Stimulated activated CD4-positive, alpha-beta T cell treated with anti-CD3 and anti-CD28 coated beads, Interleukin-2, amount 100 ng/mL, for 4 hours (primary cell): ENCODE results near the gene UCN.
"Not testable (repeated sequence)": the region's sequence is repeated elsewhere in the genome, so short reads cannot be mapped to it uniquely, and the experiment has no call there.

ENCODE experiments used
- DNase-seq: peaks from one replicate; pipeline ENCODE4 v3.0.0-alpha.2; 2020; ENCODE audit warnings: low read depth

The UCN gene, protein sequence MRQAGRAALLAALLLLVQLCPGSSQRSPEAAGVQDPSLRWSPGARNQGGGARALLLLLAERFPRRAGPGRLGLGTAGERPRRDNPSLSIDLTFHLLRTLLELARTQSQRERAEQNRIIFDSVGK

DNA sequence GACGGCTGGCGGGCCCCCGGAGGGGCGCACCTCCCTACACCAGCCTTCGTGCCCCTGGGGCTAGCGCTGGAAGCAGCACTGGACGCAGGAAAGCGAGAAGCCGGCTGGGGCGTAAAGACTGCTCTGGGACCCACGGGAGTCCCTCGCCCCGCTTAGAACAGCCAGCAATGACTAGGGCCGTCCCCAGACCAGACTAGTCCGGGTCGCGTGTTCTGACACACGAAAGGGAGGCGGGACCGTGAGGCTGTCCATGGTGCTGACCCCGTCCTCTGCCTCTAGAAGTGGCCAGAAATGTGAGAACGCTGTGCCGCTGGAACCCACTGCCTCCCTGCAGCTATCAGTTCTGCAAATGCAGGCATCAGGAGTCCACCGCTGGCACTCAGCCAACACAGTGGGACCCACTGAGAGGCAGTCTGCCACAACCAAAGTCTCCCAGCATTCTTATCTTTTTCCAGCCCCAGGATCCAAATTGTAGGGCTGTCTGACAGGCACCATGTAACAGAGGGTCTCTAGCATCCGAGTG is at the start of gene UCN:
TSS of gene UCN (minus strand) at position 87 of the 523 bp plus-strand sequence. CDS start 550 bp downstream, outside the sequence.
- no peak for DNase-seq

GRCh38 chr2:27356382-27357181 is 48.3 kb upstream of the UCN start, which contains the start of gene GTF3C2:
Gene GTF3C2, minus strand, starts transcription at chr2:27356764. Its CDS starts 13,210 bp downstream, at chr2:27343554.
- DNase-seq, result peak; percentile 89

DNA sequence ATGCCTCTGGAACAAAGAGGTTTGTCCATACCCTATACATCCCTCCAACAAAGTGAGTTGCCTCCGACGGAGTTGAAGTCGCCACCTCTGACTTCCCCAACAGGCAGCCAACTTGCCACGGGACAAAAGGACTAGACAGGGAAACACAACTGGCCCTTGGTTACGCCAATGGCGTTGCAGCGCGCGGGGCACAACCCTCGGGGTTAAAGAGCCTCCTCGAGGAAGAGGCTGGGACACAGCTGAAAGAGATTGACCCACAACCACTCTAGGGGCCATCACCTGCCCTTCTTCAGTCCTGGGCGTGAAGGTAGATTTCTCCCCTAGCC is 47.8 kb upstream of the UCN start:
- DNase-seq, result no peak

- no peak for DNase-seq
Observed at GRCh38 chr2:27354597-27354927, 46.3 kb upstream of the UCN start.

- no peak for DNase-seq
Observed at GRCh38 chr2:27353762-27354596, 45.7 kb upstream of the UCN start.

DNA sequence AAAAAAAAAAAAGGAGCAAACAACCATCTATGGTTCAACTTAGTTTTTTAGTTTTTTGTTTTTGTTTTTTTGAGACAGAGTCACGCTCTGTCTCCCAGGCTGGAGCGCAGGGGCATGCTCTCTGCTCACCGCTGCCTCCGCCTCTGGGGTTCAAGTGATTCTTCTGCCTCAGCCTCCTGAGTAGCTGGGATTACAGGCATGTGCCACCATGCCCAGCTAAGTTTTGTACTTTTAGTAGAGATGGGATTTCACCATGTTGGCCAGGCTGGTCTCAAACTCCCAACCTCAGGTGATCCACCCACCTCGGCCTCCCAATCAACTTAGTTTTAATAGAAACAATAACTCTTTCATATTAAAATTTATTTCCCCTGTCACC is 45.1 kb upstream of the UCN start:
- DNase-seq, result not testable (repeated sequence)

DNA sequence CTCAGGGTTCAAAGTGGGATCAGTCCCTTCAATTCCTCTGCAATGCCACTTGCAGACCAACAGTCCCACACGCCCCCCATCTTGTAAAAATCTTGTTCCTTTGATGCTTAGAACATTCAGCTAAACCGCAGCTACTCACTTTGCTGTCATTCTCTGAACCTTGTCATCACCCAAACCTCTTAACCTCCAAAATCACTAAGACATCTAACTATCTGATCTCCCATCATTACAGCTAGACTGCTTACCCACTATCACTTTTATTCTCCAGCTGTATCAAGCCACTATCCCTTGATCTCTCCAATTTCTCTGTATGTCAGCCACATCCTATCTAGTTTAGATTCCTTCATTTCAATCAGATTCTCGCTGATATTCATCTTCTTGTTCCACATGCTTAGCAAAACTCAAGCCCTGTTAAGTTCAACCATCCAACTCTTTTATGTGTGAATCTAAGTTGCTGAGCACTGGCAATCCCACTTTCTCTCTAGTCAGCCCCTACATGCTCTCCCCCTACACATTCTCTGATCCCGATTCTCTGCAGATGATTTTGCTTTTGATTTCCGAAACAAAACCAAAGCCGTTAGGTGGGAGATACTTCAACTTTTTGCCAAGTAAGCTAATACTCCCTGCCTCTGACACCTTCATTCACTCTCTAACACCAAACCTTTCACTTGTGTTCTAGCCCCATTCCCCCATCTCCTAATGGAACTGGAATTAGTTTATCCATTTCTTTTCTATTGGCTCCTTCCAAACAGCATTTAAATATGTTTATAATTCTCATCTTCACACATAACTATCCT is 43.8 kb upstream of the UCN start:
- no peak for DNase-seq

DNA sequence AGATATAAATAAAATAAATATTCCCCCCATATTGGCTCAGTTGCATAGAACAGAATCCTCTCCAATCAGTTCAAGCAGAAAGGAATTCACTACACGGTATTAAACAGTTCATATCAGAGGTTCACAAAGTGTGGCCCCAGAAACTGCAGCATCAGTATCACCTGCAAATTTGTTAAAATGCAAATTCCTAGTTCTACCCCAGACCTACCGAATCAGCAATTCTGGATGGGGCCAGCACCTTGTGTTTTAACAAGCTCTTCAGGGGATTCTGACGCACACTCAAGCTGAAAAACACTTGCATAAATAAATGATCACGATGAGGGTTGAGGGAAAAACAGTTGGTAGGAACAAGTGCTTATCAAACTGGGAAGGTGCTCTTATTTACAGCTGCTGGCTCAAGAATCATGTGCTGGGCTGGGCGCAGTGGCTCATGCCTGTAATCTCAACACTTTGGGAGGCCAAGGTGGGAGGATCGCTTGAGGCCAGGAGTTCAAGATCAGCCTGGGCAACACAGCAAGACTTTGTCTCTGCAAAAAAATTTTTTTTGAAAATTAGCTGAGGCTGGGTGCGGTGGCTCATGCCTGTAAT is 42.0 kb upstream of the UCN start:
- DNase-seq, result no peak

- DNase-seq, result no peak
Observed at GRCh38 chr2:27347641-27348040, 39.4 kb upstream of the UCN start.

DNA sequence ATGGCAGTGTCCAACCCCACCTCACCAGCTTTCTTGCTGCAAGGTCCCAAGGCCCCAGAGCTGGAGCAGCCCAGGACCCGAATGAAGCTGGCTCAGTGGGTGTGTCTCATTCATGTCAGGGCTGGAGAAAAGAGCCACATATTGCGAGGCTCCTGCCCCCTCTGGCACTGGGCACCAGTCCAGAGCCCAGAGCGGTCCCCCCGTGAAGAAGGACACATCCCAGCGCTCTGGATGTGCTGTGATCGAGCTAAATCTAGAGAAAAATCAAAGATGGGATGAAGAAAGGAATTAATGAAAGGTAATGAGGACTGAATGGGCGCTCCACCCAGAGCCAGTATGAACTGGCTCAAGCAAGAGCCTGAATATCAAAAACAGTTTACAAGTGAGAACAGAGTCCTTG is 27.9 kb upstream of the UCN start:
- DNase-seq, result no peak

DNA sequence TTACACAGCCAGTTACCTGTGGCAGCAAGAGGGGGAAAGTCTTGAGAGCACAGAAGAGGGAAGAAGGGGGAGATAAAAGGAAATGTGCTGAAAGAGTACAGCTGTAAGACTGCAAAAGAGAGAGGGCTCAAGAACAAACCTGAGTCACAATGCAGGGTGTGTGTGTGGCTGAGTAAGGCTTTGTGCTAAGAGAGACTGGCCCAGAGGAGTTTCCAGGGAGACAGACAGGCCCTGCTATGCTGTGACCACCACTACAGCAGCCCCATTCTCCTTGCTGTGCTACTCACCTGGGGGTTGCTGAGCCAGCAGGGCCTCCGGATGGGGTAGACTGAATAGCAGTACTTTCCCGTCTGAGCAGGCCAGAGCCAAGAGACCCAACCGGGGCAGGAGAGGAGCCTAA is 27.1 kb upstream of the UCN start:
- DNase-seq, result no peak

DNA sequence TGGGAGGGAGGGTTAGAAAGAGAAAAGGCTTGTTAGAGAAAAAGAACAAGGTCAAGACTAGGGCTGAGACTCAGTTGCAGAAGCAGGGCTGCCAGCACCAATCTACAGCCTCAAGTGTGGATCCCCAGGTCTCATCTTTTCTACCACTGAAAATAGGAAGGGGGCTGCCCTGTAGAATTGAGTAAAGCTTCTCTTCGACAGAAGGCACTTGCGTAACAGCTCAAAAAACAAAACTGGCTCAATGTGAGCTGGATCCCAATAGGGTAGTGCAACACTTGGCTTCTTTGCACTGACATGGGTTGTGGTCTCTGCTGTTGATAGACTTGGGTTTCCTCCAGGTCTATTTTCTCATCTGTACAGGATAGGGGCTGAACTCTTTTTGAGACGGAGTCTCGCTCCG is 16.5 kb upstream of the UCN start:
- DNase-seq, result no peak

DNA sequence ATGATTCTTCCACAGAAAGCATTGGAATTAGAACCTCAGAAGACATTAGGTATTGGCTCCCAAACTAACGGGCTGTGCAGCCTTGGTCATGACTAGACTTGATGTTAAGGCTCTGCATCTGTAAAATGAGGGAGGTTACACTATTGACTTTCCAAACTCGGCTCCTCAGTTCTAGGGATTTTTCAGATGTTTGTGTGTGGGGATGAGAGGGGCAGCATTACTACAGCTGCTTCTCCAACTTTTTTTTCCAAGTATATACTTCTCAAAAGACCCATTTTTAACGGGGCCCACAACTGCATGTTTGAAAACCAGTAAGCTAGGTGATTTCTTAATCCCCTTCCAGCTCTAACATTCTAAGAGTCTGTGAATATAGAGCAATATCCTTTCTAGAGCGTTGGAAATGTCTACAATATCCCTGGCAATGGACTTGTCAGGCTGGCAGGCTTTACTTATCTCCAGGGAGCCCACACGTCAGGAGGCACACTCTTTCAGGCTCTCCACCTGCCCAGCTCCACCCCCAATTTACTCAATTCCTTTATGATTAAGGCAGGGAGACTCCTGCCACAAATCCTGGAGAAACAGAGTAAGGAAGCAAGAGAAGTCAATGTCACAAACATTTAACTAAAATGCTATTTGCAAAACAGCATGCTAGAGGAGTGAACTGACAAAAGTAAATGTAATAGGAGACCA is 15.5 kb upstream of the UCN start:
- no peak for DNase-seq

- DNase-seq, result peak; percentile 81
Observed at GRCh38 chr2:27322766-27323595, 14.7 kb upstream of the UCN start, which contains the start of gene MPV17. Gene MPV17, minus strand, starts transcription at chr2:27323097. Its CDS starts 580 bp downstream, at chr2:27322517.

- no peak for DNase-seq
Observed at GRCh38 chr2:27322301-27322765, 14.1 kb upstream of the UCN start.

DNA sequence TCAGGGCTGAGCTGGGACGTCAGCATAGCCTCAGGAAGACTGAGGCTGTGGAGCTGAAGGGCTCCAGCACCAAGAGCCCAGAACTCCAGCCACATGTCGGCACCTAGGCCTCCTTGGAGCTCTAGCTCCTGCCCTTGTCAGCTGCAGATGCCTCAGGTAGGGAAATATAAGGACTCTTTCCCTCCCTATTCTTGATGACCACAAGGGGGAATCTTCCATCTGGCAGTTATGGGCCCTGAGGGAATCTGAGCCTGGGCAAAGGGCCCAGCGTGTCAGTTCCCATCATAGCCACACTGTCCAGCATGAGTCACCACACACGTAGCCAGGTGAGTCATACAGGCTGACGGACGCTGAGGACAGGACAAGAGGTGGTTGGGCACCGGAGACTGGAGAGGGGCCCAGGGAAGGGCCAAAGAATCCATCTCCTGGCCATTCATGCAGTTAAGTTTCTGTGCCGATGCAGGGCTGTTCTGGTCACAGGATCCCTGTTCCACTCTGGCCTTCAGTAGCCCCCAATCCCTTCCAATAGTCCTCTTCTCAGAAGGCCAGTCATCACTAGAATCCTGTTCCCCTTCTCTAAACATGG is 12.8 kb upstream of the UCN start:
- DNase-seq, result no peak

- not testable (repeated sequence) for DNase-seq
Observed at GRCh38 chr2:27319839-27320238, 11.6 kb upstream of the UCN start.

GRCh38 chr2:27316655-27317412 is 8.6 kb upstream of the UCN start:
- no peak for DNase-seq

DNA sequence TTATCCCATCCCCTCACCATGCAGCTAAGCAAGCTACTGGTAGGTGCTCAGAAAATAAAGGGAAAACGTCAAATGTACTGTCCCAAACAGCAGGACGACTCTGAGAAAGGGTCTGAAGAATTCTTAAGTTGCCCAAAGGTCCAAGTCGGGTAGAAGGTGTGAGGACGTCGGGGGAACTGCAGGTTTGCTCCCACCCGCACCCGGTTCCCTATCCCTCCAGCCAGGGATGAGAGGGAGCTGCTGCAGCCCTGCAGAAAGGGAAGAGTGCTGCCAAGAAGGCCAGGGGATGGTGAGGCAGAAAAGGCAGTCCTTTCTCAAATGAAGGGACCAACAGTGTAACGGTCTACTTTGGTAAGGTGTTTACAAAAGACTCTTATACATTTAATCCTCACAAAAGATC is 6.9 kb upstream of the UCN start:
- no peak for DNase-seq
